Measurements from ENCODE around the gene IL20RA.

The IL20RA gene

DNA sequence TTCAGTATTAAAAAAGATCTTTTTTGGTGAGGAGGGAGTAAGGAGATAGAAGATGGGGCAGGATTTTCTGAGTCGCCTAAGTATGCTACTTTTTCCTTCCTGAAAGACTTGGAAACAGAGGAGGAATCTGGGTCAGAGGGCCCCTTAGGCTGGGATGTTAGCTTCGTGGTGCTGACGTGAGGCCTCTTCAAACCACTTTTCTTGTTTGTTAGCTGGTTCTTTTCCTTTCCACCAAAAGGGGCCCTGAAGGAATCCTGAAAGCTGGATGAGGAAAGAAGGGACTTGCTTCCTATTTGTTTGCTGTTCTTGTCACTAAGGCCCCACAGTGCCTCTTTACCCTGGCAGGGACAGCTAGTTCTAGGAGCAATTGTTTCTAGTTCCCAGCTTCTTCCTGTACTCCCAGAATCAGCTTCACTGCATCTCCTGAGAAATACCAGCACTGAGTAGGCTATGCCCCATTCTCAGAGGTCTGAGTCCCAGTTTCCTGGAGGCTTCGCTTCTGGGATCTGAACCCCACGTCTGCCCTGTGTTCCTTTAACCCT, 2.2 kb upstream of the IL20RA start:
- DNase-seq (ENCODE audit: low read depth in 2 of 2, low spot score in 1 of 2): no peak

- DNase-seq (ENCODE audit: low read depth in 2 of 2, low spot score in 1 of 2): no peak
Measured at GRCh38 chr6:137045222-137045789, 541 bp upstream of the IL20RA start.

GRCh38 chr6:137043710-137044365, 927 bp downstream of the IL20RA start:
- DNase-seq (ENCODE audit: low read depth in 2 of 2, low spot score in 1 of 2): no peak

- no peak for DNase-seq (ENCODE audit: low read depth in 2 of 2, low spot score in 1 of 2)
Measured at GRCh38 chr6:137040393-137040792, 4.4 kb downstream of the IL20RA start.

DNA sequence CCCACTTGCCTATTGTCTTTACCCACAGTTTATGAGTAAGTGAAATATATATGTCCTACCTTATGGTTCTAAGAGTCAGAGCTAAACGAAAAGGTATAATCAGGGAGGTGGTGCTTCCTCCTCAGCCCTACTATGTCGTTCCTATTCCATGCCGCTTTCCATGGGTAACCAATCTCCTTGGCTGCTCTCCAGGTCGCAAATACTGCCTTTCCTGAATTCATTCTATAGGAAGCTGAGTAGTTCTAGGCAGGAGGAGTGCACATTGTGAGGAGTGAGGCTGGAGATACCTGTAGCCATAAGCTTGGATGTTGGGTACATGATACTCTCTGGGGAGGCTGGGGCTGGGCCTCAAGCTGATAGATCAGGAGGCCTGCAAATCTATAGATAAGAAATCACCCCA, 5.8 kb downstream of the IL20RA start:
- DNase-seq (ENCODE audit: low read depth in 2 of 2, low spot score in 1 of 2): no peak

GRCh38 chr6:137036566-137037300, 8.0 kb downstream of the IL20RA start:
- DNase-seq (ENCODE audit: low read depth in 2 of 2, low spot score in 1 of 2): no peak

DNA sequence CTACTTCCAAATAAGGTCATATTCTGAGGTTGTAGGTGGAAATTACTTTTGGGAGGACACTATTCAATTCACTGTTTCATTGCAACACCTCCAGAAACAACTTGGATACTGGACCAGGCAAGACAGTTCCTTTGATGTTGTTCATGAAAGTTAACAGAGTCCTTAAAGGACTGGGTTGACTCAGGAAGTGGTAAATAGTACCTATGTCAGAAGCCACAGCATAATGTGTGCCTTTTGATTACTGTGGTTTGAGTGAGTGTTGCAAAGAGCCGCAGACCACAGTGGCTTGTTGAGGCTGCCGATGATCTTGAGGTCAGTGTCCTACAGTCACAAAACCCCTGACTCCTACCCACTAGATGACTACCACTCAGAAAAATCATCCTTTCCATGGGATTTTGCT, 10.9 kb downstream of the IL20RA start:
- DNase-seq (ENCODE audit: low read depth in 2 of 2, low spot score in 1 of 2): peak; percentile 13 to 17

GRCh38 chr6:137031122-137031521, 13.6 kb downstream of the IL20RA start:
- no peak for DNase-seq (ENCODE audit: low read depth in 2 of 2, low spot score in 1 of 2)

DNA sequence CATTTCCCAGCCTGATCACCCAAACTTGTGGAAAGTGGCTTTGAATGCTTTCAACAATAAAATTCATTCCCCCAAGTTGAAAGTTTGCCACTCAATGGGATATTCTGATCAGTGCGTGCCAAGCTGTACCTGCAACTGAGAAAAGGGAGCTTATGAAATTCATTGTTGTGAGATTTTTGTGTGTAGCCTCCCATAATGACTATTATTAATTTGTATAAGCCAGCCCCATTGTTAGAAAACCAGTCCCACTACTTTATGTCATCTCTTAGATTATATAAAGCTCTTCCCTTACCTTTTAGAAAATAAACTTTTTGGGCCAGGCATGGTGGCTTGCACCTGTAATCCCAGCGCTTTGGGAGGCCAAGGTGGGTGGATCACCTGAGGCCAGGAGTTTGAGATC, 15.9 kb downstream of the IL20RA start:
- no peak for DNase-seq (ENCODE audit: low read depth in 2 of 2, low spot score in 1 of 2)

- DNase-seq (ENCODE audit: low read depth in 2 of 2, low spot score in 1 of 2): no peak
Measured at GRCh38 chr6:137025786-137026730, 18.7 kb downstream of the IL20RA start.

- no peak for DNase-seq (ENCODE audit: low read depth in 2 of 2, low spot score in 1 of 2)
Measured at GRCh38 chr6:137024237-137024990, 20.4 kb downstream of the IL20RA start.

DNA sequence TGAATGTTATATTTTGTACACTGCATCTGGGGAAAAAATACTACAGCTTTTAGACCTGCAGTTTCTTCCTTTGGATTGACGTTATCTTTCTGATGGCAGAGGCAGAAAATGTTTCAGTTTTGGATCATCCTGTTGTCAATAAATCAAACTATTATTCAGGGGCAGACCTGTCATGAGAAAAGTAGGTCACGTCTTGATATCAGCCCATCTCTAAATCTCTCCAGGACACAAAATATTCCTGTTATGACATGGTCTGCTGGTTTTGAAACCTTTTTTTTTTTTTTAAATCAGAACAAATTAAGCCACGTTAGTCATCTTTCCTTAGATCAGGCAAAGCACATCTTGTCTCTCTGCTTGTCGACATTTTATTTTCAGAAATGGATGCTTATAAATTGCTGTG, 24.0 kb downstream of the IL20RA start:
- DNase-seq (ENCODE audit: low read depth in 2 of 2, low spot score in 1 of 2): no peak

DNA sequence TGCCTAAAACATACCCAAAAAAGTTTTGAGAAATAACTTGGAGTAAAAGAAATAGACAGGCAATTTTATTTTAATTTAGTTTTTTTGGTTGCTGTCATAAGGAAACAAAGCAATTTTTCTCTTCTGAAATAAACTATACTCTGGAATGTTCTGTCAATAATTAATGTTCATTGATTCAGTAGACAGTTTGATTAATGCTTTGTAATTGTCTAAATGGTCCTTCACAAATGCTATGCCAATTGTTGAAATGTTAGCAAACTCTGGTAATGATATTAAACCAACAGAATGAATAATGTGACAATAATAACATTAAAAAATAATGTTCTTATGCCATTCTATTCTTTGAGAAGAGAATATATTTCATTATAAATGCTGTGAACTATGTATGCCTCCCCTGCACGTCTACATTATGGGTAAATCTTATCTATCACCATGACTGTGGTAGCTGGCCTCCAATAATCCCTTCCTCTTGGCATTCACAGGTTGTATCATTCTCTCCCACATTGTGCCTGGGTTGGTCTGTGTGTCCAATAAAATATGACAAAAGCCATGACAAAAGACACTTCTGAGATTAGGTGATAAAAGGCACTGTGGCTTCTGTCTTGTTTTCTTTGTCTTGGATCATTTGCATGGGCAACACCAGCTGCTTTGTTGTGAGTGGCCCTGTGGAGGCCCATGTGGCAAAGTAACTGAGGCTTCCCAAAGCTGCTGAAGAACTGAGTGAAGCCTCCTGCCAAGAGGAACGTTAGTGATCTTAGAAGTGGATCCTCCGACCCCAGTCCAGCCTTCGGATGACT, 25.1 kb downstream of the IL20RA start:
- no peak for DNase-seq (ENCODE audit: low read depth in 2 of 2, low spot score in 1 of 2)

DNA sequence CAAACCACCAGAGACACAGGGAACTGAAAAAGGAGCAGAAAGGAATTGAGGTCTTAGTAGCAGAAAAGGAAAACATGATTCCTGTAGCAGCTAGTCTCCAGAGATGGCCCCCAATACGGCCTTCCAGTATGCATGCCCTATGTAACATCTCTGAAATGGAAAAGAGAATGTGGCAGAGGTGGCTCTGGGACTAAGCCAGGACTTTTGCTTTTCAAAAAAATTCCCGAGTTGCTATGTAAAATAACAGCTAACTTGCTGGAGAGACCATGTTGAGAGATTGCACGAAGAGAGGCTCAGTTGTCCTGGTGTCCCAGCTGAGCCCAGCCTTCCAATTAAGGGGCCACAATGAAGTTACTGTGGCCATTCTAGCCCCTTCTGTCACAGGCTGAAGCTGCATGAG, 27.7 kb downstream of the IL20RA start:
- no peak for DNase-seq (ENCODE audit: low read depth in 2 of 2, low spot score in 1 of 2)

DNA sequence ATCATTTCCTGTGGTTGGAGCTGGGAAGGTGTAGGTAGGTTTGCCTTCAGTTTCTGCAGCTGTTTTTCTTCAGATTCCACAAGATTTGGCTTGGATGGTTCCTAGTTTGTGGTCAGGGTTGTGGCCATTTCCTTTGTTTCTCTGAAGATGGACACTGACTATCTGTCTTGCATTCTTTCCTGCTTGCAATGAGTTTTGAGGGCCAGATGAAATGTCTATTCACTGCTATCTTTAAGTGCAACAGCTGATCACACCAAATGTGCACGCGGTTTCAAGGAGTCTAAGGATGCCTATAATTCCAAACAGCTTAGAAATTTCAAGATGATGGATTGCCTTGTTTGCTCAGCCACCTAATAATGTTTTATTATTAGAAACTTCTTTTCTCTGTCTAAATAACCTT, 28.4 kb downstream of the IL20RA start:
- no peak for DNase-seq (ENCODE audit: low read depth in 2 of 2, low spot score in 1 of 2)

DNA sequence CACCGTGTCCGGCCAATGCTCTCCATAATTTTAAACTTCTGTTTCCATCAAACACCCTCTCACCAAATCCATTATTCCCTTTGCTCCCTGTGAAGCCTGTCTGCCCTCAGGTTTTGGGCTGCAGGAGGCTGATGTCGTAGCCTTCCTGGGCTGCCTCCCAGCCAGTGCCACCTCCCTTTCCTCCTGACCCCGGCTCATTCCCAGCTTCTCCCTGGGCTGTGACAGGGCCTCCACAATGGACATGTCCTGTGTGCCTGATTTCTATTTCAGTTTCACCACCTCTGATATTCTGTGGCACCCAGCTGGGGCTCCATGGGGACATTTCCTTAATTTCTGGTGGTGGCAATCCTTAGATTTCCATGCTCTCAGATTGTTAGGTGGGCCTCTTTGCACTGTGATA, 28.8 kb downstream of the IL20RA start:
- no peak for DNase-seq (ENCODE audit: low read depth in 2 of 2, low spot score in 1 of 2)

GRCh38 chr6:137013738-137014602, 30.8 kb downstream of the IL20RA start:
- no peak for DNase-seq (ENCODE audit: low read depth in 2 of 2, low spot score in 1 of 2)

DNA sequence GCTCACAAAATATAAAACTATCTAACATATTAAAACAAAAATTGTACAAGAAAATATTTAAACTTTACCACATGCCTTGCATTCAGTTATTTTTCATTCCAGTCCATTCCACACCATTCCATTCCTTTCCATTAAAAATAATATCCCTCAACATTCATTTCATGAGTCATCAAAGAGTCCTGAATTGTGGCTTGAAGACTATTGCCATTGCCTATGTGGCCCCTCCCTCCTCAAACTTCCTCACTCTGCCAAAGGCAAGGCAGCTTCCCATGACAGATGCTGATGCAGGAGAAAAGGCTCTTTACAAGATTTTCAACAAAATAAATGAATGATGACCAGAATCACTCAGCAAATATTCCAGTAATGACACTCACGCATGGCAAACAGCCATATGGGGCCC, 31.7 kb downstream of the IL20RA start:
- DNase-seq (ENCODE audit: low read depth in 2 of 2, low spot score in 1 of 2): no peak

DNA sequence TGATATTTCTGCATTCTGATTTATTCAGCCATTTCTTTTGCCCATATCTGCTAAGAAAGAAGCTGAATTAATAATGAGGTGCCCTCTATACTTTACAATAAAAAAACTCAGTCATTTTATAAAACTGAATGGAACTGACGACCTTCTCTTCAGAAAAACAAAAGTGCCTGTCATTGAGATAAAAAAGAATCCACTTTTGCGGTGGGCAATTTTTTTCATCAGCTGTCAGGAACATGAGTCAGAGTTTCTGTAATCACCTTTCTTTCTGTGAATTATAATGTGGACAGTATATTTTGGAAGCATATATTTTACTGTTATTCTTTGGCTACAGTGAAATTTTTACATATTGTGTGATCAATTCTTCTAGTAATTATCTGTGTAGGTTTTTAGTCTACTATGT, 33.4 kb downstream of the IL20RA start:
- DNase-seq (ENCODE audit: low read depth in 2 of 2, low spot score in 1 of 2): no peak
